UCSD-AML1 (cell line): ENCODE results near the gene NUS1.
A peak's percentile ranks its signal among the peaks of the same experiment; 100 is the strongest.
"Not testable (repeated sequence)": the region's sequence is repeated elsewhere in the genome, so short reads cannot be mapped to it uniquely, and the experiment has no call there.

Source experiments
- DNase-seq: peaks from one replicate; lab custom pipeline; 2025; ENCODE audit not compliant: unreplicated experiment; lab: John Stamatoyannopoulos, UW

The NUS1 gene

DNA sequence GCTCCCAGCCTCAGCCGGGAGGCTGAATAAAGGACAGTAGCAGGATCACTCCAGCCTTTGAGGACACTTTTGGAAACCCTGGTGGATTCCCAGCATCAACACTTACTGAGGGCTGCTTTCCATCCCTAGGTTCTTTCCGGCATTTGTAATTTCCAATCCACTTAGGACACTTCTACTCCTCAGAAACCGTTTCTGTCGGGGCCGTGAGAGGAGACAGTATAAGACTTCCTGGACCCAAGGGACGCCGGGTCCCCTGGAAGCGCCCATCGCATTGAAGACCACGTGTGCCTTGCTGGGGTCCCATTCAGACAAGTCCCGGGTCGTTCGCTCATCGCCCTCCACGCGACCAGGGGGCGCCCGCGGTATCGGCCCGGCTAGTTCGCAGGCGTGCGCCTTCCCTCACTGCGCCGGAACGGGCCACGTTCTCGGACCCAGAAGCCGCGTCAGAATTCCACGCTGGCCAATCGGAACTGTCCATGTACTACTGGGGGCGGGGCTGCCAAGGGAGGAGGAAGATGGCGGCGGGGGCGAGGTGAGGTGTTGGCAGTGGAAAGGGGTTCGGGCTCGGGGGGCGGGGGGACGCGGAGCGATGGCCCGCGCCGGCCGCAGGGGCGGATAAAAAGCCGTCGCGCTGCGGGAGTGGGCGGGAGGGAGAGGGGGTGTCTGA lies at the start of gene NUS1:
Gene NUS1, plus strand, starts transcription at position 479 of the 667 bp plus-strand sequence. CDS start 202 bp downstream, outside the sequence.
- peak; percentile 98 for DNase-seq

DNA sequence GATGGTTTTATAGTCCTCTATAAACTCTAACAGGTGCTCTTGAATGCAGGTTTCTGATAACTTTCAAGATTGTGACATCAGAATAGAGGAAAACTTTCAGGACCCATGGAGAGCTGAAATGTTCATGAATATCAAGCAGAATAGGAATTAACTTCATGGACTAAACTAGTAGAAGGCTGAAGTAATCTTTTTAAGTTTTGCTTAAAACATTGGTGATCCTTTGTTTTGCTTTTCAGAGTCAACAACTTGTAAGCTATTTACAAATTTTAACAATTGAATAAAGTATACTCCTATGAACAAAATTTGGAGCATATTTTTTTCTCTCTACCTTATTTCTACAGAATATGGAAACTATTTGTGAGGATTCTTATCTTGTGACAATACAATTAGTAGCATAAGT lies 47.7 kb upstream of the NUS1 start:
- no peak for DNase-seq

DNA sequence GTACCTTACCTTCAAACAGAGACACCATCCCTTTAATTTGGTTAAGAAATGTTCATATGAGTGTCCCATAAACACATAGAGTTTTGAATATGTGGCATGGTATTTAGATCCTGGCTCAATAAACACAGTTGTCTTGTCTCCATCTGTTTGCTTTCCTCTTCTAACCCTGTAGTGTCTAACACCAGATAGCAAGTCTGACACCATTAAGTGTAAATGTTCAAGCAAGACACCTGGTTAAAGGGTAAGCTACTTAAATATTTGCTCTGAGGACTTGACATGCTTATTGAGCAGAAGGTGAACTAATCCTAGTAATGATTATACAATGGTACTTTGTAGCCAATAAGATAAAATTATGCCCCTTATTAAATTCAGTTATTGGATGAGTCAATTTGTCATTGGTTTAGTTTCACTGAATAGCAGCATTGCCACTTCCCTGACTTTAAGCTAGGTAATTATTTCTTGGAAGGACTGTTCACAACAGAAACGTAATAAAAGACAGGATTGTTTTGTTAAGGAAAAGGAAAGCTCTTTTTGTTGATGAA lies 46.1 kb upstream of the NUS1 start:
- no peak for DNase-seq

DNA sequence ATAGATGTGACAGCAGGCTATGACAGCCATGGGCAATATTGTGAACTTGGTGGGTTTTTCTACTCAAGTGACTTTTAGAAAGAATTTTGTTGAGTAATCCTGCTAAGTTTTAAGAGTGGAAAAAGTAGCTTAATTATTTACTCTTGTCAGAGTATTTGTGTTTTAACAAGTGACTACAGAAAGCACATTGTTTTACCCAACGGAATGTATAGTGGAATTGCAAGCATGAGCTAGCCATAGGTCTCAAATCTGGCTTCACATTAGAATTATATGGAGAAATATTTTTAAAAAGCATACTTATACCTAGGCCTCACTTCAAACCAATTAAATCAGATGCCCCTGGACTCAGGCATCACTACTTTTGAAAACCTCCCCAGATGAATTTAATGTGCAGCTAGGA lies 37.5 kb upstream of the NUS1 start:
- DNase-seq = no peak

DNA sequence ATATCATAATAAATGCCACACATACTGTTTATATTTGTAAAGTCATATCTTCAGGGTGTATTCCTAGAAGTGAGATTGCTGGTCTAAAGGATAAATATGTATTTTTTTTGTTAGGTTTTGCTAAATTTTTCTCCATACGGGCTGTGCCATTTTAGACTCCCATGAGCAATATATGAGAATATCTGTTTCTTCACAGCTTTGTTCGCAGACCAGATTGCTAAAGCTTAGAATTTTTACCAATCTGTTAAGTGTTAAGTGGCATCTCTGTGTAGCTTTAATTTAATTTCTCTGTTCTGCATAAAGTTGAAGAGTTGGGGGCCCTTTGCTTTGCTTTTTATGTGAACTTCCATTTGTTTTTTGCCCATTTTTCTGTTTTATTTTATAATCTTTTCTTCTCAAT lies 32.3 kb upstream of the NUS1 start:
- no peak for DNase-seq

DNA sequence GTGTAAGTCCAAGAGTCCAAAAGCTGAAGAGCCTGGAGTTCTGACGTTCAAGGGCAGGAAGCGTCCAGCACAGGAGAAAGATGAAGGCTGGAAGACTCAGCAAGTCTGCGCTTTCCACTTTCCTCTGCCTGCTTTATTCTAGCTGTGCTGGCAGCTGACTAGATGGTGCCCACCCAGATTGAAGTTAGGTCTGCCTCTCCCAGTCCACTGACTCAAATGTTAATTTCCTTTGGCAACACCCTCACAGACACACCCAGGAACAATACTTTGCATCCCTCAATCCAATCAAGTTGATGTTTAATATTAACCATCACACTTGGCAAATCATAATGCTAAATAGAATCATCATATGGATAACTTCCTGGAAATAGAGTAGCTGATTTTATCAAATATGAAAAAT lies 23.3 kb upstream of the NUS1 start:
- not testable (repeated sequence) for DNase-seq

DNA sequence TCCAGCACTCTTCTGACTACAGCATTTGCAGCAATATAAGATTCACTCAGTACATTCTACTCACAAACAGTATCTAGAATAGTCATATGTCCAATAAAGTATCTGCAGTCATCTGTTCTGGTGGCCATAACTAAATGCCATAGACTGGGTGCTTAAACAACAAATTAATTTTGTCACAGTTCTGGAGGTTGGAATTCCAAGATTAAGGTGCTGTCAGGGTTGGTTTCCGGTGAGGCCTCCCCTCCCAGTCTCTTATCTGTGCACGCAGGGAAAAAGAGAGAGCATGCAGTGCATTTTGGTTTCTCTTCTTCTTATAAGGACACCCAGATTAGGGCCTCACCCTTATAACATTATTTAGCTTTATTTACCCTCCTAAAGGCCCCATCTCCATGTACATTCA lies 21.3 kb upstream of the NUS1 start:
- no peak for DNase-seq

DNA sequence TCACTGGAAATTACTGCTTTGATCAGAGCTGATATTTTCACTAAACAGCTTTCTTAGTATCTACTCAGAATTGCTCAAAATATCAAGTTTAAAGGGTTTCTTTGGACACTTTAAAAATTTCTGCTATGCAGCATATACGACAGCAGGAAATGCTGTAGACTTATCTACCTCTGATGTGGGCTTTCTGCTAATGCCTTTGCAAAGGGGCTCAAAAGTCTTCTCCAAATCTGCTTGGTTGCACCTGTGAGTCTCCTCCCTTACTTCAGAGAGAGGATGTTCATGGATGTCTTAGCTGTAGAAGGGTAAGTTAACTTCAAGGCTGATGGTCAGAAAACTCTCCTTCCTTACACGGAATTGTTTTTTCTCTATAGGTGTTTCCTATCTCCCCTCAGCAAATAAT lies 19.9 kb upstream of the NUS1 start:
- no peak for DNase-seq

DNA sequence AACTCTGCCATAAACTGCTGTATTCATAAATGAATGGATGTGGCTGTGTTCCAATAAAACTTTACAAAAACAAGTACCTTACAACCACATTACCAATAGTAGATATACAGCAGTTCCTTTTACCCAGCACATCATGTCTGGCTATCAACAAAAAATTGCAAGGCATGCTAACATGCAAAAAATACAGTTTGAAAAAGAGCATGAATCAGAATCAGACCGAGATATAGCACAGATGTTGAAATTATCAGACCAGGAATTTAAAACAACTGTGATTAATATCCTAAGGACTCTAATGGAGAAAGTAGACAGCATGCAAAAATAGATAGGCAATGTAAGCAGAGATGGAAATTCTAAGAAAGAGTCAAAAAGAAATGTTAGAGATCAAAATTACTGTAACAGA lies 8.4 kb upstream of the NUS1 start:
- no peak for DNase-seq

DNA sequence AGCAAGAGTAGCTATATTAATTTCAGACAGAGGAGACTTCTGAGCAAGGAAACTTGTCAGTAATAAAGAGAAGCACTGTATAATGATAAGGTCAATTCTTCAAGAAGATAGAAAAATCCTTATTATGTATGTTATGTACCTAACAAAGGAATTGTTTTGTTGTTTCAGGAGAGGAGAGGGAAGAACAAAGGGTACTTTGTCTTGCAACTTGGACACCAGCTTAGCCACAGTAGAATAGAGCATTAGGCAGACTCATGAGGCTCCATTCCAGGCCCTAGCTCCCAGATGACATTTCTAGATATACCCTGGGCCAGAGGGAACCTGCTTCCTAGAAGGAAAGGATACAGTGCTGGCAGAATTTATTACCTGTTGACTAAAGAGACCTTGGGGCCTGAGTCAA lies 6.5 kb upstream of the NUS1 start:
- no peak for DNase-seq

DNA sequence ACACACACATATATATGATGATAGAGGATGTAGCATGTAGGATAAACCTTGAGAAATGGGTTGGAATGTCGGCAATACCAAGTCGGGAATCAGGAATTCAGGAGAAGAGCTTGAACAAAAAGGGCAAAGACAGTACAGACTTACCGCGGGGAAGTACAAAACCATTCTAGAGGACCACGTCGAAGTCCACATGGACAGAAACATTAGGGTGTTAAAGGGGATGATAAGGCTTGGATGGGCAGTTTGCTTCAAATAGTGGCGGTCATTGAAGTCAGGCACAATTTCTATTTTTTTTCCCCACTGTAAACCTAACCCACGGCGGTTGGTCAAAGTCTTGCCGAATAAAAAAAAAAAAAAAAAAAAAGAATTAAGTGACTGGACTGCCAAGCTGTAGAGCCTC lies 766 bp upstream of the NUS1 start:
- DNase-seq = no peak

DNA sequence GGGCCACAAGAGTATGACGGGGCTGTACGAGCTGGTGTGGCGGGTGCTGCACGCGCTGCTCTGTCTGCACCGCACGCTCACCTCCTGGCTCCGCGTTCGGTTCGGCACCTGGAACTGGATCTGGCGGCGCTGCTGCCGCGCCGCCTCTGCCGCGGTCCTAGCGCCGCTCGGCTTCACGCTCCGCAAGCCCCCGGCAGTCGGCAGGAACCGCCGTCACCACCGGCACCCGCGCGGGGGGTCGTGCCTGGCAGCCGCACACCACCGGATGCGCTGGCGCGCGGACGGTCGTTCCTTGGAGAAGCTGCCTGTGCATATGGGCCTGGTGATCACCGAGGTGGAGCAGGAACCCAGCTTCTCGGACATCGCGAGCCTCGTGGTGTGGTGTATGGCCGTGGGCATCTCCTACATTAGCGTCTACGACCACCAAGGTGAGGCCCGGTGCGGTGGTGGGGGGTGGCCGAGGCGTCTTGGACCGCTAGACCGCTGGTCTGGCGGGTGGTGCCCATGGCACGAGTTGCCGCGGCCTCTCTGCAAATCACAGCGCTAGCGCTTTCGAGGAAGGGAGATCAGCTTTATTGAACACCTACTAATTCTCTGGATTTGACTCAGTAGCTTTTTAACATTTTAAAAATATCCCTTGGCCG lies 511 bp downstream of the NUS1 start:
- DNase-seq = peak; percentile 16

DNA sequence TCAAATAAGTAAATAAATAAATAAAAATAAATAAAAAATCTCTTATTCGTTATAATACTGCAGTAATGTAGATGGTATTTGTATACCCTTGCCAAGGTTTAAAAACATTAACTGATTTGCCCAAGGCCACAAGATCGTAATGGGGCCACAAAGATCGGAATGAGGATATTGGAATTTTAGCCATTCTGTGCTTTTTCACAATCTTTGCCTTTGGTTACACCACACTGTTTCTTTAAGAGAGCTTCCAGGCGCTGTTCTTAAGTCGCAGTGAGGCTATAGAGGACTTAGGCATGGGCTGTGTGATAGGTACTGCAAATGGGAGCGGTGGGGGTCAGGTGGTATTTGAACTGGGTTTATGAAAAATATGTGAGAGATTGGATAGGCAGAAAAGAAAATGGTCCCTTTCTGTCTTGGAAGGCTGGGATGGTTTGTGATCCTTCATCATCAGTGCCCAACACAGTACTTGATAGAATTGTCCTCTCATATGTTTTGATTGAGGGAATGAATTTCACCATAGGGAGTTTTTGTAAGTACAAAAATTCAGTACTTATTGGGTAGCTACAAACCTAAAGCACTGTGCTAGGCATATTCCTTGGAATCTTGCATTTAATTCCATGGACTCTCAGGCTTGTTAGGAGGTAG lies 1.4 kb downstream of the NUS1 start:
- no peak for DNase-seq

DNA sequence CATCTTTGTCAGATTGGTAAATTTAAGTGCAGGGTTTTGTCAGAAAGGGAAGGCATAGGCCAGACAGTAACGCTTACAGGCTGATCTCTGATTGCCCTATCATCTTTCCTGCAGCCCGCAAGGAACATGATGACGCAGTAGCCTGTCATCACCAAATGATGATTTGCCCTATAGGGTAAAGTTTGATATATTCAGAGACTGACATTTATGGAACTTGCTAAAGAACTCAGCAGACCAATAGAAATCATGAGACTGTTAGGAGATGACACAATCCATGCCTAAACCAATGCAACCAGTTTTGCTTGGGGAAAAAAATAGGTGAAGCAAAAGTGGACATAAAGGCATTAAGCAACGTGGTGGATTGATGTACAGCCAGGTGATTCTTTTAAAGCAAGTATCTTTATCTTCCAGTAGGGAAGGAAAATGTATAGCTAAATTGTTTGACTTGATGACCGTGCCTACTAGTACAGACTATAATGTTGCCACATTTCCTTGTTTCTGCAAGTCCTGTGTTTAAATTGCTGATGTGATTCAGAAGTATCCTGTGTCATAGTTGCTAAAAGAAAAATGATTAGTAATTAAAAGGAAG lies 2.4 kb downstream of the NUS1 start:
- DNase-seq = no peak

DNA sequence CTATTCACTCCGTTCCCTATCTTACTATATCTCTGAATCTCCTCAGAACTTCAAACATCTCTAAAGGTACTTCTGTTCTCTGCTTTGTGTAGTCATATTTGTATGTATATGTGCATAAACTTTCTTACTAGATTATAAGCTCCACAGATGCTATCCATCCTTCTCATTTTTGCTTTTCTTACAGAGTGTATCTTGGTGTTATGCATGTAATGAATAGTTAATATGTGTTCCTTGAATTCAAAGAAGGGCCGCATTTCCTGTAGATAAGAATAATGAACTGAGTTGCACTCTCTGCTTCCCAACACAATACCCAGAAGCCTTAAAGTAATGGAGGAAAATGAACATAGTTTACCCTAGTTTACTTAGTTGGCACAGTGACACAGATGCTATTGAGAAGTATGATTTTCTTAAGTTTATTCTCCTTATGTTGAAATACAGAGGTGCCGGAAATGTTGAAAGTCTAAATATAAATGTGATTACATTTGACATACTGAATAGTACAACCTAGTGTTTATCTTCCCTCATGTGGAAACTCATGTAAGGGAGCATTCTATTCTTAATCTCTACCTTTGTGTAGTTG lies 6.0 kb downstream of the NUS1 start:
- no peak for DNase-seq

DNA sequence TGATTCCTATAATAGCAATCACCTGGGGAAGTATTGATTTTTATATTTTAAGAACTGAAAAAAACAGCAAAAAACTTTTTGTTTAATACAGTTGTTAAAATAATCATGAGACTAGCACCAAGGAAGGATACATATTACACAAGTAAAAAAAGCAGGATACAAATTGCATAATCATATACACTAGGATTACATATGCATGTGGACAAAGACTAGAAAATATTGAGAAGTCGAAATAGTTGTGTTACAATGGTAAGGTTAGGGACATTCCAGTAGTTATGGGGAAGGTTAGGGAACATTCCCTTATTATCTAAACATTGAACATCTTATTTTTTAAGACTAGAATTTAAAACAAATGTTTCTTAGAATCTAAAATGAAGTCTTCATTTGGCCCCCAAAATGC lies 9.5 kb downstream of the NUS1 start:
- no peak for DNase-seq

DNA sequence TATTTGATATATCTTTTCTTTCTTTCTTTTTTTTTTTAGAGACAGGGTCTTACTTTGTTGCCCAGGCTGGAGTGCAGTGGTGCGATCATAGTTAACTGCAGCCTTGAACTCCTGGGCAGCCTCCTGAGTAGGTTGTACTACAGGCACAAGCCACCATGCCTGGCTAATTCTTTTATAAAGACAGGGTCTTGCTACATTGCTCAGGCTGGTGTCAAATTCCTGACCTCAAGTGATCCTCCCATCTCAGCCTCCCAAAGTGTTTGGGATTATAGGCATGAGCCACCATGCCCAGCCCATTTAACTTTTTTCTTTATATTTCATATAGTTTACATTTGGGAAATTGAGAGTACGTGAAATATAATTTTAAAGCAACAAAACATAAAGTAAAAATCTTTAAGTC lies 10.1 kb downstream of the NUS1 start:
- DNase-seq = no peak

DNA sequence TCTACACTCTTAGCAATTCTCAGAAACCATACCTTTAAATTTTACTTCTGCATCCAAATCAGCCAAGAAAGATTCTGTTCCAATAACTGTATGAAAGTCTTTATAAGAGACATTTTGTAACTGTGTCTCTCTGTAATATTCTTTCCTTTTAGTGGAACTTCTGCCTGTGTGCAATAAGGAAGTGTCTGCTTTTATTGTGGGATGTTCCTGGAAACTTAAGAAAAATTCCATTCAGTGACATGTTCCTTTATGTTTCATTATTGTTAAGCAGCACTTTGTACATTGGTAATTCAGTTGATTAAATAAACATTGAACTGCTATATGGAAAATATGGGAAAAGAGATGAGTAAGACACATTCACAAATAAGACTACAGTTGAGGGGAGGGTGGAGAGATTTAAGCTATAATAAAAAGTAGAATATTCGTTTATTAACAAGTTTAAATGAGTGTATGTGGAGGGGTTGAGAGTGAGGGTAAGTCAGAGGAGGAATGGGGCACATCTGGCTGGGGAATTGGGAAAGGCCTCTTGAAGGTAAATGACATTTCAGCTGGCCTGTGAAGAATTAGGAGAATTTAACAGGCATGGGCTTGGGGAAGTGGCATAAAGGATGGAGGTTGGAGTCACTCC lies 11.9 kb downstream of the NUS1 start:
- no peak for DNase-seq

DNA sequence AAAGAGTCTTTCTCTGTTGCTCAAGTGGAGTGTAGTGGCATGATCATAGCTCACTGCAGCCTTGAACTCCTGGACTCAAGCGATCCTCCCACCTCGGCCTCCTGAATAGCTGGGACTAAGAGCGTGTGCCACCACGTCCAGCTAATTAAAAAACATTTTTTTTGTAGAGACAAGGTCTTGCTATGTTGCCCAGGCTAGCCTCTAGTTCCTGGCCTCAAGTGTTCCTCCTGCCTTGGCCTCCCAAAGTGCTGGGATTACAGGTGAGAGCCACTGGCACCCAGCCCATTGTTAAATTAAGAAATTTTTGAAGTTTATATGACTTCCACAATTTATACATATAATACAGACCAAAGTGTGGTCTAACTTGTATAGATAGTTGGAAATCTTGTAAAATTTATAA lies 14.3 kb downstream of the NUS1 start:
- DNase-seq = not testable (repeated sequence)

DNA sequence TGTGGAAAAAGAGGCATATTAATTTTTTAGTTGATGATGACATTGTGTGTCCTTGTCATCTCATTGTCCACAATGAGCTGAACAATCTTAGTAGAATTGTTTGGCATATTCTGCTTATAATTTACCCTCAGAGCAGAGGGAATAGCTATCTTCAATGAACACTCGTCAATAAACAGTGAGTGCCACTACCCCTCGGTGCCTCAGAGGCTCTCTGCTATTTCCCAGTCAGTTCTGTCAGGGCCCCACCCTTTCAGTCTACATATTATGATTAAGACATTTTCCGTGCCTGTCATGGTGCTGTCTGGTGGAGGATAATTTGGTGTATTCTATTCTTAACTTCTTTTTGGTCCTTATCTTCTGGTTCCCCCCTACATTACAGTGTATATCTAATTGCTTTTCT lies 31.2 kb downstream of the NUS1 start:
- DNase-seq = no peak

DNA sequence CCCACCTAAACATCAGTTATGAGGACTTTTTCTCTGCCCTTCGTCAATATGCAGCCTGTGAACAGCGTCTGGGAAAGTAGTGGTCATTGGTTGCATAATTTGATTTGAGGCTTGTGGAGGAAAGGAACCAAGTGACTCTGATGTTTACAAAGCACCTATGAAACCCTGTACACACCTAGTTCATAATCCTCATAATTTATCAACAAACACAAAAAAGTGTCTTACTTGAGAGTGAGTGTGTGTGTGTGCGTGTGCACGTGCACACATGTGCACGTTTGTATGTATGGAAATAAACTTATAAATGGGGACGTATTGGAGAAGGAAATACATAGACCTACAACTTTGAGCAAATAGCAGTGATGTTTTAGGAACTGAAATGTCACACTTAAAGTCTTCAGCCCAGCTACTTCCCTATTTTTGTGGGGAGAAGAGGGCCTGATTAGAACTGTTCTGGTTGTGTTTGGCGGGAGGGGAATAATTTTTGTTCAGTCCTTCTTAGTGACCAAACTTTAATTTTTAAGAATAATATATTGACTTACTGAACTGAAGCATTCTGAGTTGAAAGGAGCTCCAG lies 31.8 kb downstream of the NUS1 start:
- DNase-seq = peak; percentile 7
